CD4-positive, alpha-beta T cell treated with Interleukin-17A for 1 hour (primary cell): ENCODE results near the gene MIPEP.
"Not testable (repeated sequence)": the region's sequence is repeated elsewhere in the genome, so short reads cannot be mapped to it uniquely, and the experiment has no call there.

Experiments used
- DNase-seq: peaks from one replicate; pipeline ENCODE4 v3.0.0-alpha.2; 2020

Gene MIPEP

DNA sequence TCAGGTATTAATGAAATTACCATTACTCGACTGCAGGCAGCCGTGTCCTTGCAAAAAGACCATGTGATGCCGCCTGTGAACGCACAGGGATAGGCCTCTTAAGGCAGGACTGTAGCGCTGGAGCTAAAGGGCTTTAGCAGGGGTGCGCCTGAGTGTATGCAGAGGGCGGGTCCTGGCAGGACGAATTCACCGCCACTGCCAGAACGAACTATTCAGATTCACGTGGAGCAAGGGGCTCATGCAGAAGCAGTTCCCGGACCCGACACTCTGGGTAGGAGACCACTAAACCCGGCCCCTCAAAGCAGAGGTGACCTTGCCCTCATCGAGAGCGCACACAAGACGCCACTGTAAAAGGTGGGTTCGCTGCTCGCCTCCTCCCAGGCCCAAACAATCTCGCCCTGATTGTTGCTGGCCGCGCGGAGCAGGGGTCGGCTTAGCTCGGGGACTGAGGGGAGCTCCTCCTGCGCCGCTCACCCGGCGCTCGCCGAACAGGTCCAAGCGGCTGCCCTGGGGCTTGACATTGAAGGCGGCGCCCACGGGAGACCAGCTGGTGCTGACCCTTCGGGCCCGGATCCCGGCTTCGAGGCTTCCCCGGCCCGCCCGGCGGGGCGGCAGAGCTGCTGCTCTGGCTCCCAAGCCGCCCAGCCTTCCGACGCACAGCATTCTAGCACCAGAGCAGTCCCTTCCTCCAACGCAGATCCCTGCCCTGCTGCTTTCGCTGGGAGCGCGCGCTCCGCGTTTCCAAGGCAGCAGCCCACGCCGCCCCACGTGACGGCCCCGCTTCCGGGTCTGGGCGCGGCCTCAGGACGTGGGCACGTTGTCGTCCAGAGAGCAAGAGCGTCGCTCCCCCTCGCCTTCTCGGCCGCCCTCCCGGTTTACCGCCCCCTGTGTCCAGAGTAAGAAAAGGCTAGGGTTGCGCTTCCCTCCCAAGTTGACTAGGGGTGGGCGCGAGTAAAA lies at the start of gene MIPEP:
Gene MIPEP (minus strand): TSS at position 743 of the 957 bp plus-strand sequence. CDS start 80 bp downstream, at position 663.
- DNase-seq, result peak; percentile 89

DNA sequence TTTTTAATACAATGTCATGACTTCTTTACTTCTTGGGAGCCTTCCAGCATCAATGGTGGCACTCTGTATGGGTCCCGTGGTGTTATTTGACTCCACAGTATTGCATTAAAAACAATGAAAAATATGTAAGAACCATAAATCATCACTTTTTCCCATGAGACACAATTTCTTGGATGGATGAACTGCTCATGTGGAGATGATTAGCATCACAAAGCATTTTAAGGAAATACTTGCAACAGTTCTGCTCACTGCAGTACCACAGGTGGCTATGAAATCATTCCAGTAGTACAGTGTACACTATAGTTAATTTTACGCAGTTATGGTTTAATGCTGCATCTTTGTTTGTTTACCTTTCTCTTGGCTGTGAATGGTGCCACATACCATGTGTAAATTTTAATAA lies 45.3 kb upstream of the MIPEP start:
- no peak for DNase-seq

DNA sequence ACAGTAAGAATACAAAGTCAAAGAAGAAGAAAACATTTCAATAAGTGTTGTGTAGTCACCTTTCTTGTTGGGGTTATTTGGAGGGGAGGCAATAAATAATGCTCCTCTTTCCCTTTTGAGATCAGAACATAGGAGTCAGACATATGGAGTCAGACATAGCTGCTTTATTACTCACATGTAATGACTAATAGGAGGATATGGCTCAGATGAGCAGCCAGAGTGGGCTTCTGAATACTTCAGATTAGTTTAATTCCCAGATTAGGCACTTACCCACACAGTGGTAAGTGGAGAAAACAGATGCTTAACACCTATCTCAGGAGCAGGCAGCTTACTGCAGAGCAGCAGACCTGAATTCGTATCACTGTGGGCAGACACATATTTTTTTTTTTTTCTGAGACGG lies 39.8 kb upstream of the MIPEP start:
- no peak for DNase-seq

DNA sequence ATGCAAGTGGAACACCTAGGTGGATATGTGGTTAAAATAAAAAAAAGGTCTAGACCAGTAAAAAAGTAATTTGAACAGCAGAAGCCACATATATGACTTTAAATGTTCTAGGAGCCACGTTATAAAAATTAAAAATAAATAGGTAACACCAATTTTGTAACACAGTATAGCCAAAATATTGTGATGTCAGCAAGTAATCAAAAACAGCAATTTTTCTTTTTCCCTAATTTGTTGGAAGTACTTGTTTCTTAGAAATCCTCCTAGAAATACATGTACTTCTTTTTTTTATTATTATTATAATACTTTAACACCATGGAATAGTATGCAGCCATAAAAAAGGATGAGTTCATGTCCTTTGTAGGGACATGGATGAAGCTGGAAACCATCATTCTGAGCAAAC lies 33.8 kb upstream of the MIPEP start:
- DNase-seq, result no peak

DNA sequence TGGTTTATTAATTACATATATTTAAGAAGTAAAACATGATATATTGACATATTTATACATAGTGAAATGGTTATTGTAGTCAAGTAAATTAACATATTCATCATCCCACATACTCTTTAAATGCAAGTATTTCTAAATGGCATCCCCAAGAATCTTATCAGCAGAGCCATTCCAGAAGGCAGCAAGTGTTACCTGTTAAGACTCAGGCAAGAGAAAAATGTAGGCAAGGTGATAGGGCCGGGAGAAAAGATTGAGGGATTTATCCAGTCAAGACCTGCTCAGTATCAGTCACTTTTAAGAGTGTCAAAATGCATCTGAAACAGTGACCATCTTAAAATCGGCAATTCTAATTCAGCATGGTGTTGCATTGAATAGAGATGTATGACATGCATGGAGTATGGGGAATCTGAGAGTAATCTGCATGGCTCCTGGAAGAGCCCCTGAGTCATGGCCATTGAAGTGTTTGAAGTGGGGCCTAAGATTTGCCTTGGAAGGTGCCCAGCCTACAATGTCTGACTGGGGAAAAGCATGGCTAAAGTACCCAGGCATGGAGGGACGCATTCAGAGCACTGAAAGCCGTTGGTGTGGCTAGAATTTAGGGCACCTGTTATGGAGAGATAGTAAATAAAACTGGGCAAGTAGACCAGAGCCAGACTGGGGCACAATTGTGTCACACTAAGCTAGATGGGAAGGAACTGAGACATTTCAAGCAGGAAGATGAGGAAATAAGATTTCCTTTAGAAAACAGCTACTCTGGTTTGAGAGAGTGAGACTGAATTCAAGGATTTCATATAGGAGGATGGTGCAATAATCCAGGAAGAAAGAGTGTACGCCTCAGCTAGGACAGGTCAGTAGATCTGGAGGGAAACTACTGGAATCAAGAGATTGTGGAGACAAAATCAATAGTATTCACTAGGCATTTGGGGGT lies 33.1 kb upstream of the MIPEP start:
- no peak for DNase-seq

DNA sequence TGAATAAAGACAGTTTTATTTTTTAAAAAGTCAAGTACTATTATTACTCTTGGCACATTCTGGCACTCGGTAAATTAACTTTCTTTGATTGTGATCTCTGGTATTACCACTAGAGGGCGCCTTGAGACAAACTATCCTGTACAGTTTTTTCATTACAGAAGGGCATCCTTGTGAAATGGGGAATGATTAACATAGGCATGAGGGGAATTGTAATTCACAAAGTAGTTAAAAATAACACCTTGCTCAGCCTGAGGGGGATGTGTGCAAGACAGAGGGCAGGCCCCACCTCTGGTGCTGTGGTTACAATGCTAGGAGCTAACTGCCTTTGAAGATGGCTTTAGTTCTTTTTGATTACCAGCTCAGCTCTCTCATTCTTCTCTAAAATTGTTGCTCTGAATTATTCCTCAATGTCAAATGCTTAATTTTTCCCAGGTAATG lies 32.3 kb upstream of the MIPEP start:
- DNase-seq, result peak; percentile 56

DNA sequence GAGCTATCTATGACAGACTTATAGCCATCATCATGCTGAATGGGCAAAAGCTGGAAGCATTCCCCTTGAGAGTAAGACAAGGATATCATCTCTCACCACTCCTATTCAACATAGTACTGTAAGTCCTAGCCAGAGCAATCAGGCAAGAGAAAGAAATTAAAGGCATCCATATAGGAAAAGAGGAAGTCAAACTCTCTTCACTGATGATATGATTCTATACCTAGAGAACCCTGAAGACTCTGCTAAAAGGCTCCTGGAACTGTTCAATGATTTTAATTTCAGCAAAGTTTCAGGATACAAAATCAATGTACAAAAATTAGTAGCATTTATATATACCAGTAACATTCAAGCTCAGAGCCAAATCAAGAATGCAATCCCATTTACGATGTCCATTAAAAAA lies 29.8 kb upstream of the MIPEP start:
- DNase-seq, result no peak

DNA sequence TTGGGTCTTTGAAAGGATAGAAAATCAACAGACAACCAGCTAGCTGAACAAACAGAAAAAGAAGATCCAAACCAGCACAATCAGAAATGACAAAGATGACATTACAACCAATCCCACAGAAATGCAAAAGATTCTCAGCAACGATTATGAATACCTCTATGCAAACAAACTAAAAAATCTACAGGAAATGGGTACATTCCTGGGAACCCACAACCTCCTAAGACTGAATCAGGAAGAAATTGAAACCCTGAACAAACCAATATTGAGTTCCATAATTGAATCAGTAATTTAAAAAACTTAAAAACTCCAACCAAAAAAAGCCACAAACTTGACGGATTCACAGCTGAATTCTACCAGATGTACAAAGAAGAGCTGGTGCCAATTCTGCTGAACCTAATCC lies 29.0 kb upstream of the MIPEP start:
- no peak for DNase-seq

DNA sequence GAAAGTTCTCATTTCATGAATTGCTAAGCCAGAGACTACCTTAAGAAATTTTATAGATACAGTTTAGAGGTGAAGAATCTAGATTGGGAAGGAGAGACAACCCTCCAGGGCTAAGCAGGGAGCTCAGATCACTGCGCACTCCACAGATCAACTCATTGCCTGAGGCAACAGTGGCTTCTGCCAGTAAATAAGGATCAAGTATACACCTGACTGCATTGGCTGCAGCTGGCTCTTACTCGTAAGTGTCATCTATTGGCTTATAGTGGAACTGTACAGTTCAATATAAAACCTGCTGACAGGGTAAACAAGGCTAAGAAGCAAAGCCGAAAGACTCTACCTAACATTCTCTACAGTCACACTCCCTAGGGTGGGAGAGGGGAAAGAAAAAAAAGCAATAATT lies 26.1 kb upstream of the MIPEP start:
- no peak for DNase-seq

DNA sequence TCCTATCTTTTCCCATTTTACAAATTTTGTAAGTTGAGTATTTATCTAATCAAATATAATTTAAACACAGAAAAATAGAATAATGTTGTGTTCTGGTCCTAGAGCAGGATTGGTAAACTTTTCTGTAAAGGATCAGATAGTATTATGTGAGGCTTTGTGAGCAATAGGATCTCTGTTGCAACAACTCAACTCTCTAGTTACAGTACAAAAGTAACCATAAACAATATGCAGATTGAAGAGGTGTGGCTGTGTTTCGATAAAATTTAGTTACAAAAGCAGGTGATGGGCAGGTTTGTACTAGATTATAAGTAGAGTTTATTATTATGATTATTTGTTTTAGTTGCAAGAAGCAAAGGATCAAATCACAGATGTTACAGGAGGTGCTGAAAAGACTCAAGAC lies 23.3 kb upstream of the MIPEP start:
- DNase-seq, result no peak

DNA sequence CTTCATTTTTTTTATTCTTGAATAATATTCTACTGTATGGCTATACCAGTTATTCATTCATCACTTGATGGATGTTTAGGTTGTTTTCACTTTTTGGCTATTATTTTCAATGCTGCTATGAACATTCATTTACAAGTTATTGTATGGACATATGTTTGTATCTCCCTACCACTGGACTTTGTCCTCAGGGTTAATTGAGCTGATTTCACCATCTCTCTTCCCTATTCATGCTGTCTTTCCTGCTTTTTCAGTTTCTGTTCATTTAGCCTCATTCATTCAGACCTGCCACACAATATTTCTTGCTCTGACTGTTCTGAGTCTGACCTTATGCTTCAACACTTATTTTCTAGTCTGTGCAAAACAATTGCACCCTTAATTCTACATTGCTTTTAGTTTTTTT lies 20.4 kb upstream of the MIPEP start:
- no peak for DNase-seq

DNA sequence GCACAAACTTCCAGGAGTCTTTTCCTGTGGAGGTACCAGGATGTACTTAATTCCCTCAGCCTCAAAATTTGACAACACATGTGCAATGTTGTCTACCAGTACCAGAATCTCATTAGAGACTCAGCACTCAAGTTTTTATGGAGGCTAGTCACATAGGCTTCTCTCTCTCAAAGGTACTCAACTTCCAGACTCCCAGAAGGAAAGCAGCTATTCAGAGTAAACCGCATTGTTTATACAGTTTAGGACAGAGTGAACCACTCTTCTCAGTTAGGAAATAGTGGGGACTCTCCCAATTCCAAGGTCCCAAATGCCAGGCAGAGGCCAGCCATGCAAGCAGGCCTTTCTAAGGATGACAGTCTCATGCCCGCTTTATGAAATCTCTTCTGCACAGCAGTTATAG lies 16.6 kb upstream of the MIPEP start:
- DNase-seq, result no peak

DNA sequence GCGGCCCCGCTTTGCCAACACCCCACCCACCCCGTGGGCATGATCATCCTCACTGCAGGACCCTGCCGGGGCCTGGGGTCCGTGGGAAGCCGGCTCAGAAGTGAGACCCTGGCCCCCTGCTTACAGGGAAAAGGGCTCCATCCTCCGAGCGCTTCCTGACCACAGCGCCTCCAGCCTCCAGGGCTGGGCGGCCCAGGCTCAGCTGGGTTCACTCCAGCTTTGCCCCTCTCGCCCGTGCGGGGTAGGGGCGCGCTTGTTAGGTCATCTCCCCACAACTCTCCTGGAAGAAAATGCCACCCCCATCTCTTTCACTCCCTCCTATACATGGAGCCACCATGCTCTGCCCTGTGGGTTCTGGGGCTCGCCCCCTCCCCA lies 14.7 kb upstream of the MIPEP start:
- DNase-seq, result no peak

DNA sequence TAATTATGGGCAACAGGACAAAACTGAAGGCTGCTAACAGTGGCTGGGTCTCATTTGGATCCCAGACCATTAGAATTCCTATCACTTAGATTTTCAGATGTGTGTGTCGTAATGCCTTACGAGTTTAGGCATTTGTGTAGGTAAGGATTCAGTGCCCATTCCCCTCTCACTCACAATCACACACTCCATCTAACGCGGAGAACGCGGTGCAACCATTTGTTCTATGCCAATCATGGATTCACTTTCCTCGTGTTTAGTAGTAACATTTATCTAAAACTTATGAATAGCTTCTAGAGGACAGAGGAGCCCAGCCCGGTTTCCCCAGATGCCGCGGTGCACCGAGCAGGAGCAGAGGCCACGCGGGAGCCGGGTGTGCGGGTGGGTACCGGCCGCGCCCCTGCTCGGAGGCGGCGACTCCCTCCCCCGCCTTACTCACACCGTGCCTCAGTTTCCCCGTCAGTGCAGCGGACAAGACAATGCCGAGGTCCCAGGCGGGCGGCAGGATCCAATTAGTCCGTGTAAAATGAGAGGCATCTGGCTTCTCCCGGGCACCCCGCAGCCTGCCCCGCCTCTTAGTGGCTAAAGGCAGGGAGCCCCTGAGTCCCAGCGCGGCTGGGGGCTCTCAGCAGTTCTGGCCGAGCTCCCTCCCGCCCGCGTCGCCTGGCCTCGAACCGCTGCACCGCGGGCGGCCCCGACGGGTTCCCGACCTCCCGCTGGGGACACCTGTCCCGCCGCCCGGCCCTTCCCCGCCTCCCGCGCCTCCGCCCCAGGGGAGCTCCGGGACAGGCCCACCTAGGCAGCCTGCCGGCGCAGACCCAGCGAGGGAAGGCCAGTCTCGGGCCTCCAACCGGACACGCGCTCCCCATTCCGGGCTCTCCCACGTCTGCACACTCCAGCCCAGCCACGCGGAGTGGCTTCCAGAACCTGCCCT lies 14.0 kb upstream of the MIPEP start:
- no peak for DNase-seq

DNA sequence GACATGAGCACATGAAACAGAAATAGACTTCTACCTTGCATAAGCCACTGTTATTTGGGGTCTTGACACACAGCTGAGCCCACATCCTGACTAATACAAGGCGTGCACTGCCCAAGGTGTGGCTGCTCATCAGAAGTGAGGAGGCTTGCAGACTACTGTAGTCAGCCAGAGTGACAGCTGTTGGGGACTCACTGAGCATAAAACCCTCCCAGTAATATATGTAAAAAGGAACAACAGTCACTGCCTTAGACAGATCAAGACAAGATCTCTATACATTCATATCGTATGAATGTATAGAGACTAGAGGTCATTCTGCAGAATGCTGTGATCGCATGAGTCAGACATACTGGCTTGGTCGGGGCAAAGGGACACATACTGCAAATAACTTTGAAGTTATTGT lies 12.2 kb upstream of the MIPEP start:
- no peak for DNase-seq

DNA sequence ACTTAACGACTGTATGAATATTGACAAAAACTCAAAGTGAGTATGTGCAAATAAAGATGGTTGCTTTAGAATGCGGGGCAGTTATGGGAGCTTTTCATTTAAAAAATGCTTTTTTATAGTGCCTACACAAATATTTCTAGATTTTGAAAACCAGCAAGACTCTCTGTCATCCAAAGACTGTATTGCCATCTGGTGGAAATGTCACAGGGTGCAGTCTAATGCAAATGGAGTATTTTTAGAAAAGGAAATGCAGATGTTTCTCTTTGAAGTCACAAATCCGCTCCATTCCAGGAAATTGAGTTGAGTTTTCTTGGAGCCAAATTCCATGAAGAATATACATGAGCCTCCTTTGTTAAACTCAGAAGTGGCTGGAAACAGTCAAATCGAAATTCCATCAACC lies 10.4 kb upstream of the MIPEP start:
- peak; percentile 58 for DNase-seq

DNA sequence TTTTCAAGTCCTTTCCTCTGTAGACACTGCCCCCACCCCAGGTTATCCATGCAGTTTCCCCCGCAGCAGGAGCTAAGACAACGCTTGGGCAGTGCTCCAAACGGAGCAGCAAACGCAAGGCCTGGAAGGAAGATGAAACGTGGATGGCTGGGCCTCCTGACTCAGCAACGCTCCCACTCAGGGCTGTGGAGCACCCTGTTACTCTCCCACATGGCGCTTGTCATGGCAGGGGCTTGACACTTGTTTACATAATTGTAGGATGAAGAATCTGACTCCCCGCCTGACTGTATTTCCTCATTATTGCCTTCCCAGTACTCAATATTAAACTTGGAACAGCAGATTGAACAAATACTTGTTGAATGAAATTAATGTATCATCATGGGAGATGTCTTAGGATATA lies 8.9 kb upstream of the MIPEP start:
- DNase-seq, result no peak

DNA sequence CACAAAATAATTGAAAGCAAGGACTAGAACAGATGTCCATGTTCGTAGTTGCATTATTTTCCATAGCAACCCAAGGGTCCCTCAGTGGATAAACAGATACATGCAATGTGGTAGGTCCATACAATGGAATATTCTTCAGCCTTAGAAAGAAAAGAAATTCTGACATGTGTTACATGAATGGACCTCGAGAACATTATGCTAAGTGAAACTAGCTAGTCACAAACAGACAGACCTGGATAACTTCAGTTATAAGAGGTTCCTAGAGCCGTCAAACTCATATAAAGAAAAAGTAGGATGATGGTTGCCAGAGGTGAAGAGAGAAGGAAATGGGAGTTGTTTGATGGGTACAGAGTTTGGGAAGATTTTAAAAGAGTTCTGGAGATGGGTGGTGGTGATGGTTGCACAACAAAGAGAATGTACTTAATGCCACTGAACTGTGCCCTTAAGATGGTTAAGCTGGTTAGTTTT lies 8.3 kb upstream of the MIPEP start, which contains the start of gene C1QTNF9B:
Gene C1QTNF9B (minus strand): TSS at position 51 of the 468 bp plus-strand sequence.
- not testable (repeated sequence) for DNase-seq

DNA sequence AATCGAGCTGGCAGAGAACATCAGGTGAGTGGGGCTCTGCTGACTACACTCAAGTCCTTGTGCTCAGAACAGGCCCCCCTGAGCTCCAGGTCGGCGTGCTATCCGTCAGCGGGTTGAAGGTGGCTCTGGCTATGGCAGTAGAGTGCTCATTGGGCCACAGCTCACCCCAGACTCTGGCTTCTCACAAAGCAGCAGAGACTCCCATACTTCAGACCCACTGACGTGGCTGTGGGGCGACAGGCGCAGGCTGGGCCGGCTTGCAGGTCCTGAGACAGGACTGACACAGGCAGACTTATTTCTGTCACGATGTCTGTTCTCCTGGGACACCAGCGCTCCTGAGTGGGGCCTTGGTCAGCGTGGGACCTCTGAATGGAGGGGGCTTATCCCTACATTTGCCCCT lies 5.5 kb upstream of the MIPEP start:
- not testable (repeated sequence) for DNase-seq

DNA sequence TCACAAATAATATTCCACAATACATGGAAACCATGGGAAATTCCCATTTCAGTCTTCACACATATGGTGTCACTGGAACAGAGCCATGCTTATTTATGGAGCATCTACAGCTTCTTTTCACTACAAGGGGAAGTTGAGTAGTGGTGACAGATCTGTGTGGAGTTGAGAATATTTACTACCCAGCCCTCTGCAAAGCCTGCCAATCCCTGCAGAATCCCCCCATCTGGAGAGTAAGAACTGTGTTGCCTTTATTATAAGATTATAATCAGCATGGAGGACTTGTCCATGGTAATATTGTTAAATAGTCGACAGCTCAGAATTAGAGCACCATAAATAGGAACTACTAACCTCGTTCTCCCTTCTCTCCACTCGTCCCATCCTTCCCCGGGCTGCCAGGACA lies 4.6 kb upstream of the MIPEP start:
- DNase-seq, result not testable (repeated sequence)

DNA sequence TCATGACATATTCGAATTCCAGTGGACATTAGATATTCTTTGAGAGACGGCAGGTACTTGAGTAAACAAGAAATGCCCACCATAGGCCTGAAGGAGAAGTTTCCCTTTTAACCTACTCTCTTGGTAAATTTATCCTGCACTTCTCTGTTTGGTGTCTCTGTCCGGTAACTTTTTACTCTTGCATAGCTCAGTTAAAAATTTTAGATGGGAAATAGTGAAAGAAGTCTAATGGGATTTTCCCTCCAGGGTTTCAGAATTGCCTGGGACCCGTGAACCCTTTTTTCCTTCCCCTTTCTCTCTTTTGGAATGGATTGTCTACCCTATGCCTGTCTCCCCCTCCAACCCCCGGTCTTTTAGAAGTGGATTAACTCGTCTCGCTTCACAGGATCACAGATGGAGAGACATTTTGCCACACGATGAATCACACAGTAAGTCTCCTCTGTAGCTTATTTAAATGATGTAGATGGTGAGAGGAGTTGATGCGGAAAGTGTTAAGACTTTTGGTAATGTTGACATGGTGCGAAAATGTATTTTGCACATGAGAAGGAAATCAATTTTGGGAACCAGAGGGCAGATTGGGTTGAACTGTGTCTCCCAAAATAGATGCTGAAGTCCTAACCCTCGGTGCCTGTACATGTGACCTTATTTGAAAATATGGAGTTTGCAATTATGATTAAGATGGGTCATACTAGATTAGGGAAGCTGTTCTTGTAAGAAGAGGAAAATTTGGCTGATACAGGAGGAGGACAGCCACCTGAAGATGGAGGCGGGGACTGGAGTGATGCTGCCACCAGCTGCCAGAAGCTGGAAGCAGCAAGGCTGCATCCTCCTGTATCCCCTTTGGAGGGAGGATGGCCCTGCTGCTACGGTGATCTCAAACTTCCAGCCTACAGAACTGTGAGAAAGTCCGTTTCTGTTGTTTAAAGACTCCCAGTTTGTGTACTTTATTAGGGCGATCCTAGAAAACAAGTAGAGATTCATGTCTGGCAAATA lies 711 bp upstream of the MIPEP start:
- no peak for DNase-seq
